AG09309 (cell line): ENCODE results near the gene SETBP1.

Source experiments
- DNase-seq: peaks from one replicate; pipeline ENCODE4 v3.0.0-alpha.2; 2010; ENCODE audit warnings: low read depth
- H3K4me3 ChIP-seq: 2 replicates; pipeline ENCODE4 v1.5.1; 2011; ENCODE audit warnings: mild to moderate bottlenecking, low read depth, low read length, moderate library complexity; ENCODE audit not compliant: control insufficient read depth
- CTCF ChIP-seq: IDR thresholded peaks from 2 replicates; pipeline ENCODE4 v1.5.1; 2011; ENCODE audit warnings: mild to moderate bottlenecking, low read depth, low read length, inconsistent platforms; ENCODE audit not compliant: insufficient read depth, control insufficient read depth; ENCODE audit errors: missing control alignments

SETBP1 gene

GRCh38 chr18:44817831-44818473, 137.3 kb downstream of the SETBP1 start:
- TF ChIP-seq CTCF: no peak
- DNase-seq: no peak
- no peak overlapping the region for H3K4me3 ChIP-seq

- no peak overlapping the region for H3K4me3 ChIP-seq
- DNase-seq: no peak
- no peak for TF ChIP-seq CTCF
These were observed 138.1 kb downstream of the SETBP1 start for GRCh38 chr18:44818668-44819403.

GRCh38 chr18:44819944-44820510, 139.3 kb downstream of the SETBP1 start:
- TF ChIP-seq CTCF: no peak
- no peak overlapping the region for H3K4me3 ChIP-seq
- DNase-seq: no peak

- no peak overlapping the region for H3K4me3 ChIP-seq
- TF ChIP-seq CTCF: no peak
- no peak for DNase-seq
These were observed 141.2 kb downstream of the SETBP1 start for GRCh38 chr18:44821924-44822323.

GRCh38 chr18:44823286-44823685, 142.6 kb downstream of the SETBP1 start:
- H3K4me3 ChIP-seq: no peak overlapping the region
- TF ChIP-seq CTCF: no peak

GRCh38 chr18:44823782-44824181, 143.1 kb downstream of the SETBP1 start:
- peak; percentile 28 for DNase-seq

More at GRCh38 chr18:44823286-44823685, 142.6 kb downstream of the SETBP1 start:
- no peak for DNase-seq

More at GRCh38 chr18:44823782-44824181, 143.1 kb downstream of the SETBP1 start:
- no peak for TF ChIP-seq CTCF
- H3K4me3 ChIP-seq: no peak overlapping the region
